GM04503 (cell line): Measurements from ENCODE around the gene KPNA6.
A peak's percentile ranks its signal among the peaks of the same experiment; 100 is the strongest.

Experiments used
- DNase-seq: peaks from one replicate; pipeline ENCODE4 v3.0.0-alpha.2; 2012; ENCODE audit warnings: low read depth

KPNA6 gene

GRCh38 chr1:32219022-32219421 is 111.2 kb downstream of the KPNA6 start:
- DNase-seq, result peak; percentile 68

GRCh38 chr1:32220746-32221580 is 113.1 kb downstream of the KPNA6 start:
- no peak for DNase-seq

- no peak for DNase-seq
Observed at GRCh38 chr1:32221581-32221979, 113.7 kb downstream of the KPNA6 start.

- DNase-seq, result no peak
Observed at GRCh38 chr1:32221980-32222755, 114.3 kb downstream of the KPNA6 start, which contains the start of the genes EIF3I and TMEM234. TSS of gene EIF3I (plus strand) at chr1:32222407. CDS start at chr1:32222442, 35 bp downstream. TSS of gene TMEM234 (minus strand) at chr1:32222353. CDS start at chr1:32222322, 31 bp downstream.

GRCh38 chr1:32223683-32224082 is 115.8 kb downstream of the KPNA6 start:
- no peak for DNase-seq

GRCh38 chr1:32224285-32224684 is 116.4 kb downstream of the KPNA6 start:
- no peak for DNase-seq
